NCI-H1105 treated with DMSO at 0.1 percent for 48 hours (cell line): Measurements from ENCODE around the gene FAAP20.

ENCODE experiments used
- DNase-seq: peaks from one replicate; lab custom pipeline; 2025; lab: John Stamatoyannopoulos, UW

FAAP20 gene

GRCh38 chr1:2210084-2210653, 15.6 kb upstream of the FAAP20 start:
- DNase-seq, result no peak

DNA sequence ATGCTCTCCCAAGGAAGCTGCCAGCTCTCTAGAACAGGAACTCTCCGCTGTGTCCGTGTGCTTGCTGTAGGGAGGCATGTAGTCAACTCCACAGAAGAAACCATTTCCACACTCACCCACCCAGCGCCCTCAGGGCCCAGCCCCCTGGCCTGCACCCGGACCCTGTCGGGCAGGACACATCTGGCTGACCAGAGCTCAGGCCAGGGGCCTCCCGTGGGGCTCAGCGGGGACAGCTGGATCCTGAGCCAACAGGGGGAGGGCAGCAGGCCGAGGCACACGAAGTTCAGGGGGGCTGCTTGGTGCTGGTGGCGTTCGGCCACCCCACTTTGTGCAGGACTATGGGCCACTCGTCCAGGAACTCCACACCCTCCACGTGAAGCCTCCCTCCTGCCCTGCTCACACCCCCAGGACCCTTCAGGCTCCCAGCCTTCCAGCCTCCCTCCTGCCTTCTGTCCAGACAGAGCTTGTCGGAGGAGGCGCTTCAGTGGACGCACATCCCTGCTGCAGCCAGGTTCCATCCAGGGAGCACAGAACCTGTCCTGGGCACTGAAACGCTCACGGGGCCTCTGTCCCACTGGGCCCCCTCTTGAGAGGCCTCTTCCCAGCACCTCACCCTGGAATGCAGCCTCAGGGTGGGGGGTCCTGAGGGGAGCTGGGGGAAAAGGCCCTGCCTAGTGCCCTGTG, 15.0 kb upstream of the FAAP20 start:
- no peak for DNase-seq

GRCh38 chr1:2208309-2209239, 14.0 kb upstream of the FAAP20 start:
- DNase-seq, result no peak

DNA sequence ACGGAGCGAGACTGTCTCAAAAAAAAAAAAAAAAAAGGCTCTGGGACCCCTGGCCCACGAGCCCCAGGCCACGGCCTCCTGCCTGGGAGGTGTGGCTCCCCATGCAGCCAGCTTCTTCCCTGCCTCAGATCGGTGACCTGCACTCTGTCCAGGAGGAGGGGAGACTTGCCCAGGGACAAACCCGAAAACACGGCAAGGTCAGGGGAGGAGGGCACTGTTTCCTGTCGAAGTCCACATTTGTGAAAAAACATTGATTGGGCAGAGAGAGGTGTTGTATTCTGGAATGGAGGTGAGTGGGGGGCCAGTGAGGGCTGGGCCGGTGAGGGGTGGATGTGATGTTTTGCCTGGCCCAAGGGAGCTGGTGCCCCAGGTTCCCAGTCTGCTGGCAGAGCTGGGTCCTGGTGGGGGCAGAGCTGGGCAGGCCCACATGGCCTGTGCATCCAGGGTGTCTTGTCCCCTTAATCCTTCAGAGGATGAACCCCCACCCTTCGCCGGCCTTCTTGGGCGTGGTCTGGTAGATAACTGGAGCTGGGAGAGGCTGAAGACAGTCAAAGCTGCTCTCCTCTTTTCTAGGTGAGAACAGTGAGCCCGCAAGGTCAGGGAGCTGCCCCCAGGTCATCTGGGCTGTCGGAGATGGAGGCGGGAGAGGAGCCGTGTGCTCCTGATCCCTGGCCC, 12.4 kb upstream of the FAAP20 start:
- no peak for DNase-seq

DNA sequence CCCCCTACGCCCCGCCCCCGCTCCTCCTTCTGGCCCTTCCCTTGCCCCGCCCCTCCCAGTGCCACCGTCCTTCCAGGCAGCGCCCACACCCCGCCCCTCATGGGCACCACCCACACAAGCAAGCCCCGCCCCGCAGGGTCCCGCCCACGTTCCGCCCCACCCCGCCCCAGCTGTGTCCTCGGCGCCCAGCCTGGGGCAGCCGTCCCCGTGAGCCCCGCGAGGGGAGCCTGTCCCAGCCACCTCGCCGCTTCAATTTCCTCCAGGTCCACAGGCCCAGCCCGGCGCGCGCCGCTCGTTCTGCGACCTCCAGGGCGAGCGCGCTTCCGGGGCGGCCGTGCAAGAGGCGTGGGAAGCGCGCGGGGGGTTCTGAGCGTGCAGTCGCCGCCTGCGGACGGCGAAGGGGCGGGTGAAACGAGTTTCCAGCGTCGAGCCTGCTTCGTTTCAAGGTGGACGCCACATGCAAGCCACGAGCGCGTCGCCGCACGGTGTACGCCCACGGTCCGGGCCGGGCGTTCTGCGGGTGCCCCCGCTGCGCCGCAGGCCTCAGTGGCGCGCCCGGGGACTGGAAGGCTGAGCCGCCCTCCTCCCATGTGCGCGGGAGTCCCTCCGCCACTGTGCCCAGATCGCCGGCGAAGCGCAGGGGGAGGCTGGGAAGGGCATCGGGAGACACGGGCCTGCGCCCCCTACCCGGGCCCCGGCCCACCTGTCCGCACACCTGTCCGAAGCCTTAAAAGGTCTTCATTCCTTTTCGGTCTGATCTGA, 10.8 kb upstream of the FAAP20 start:
- DNase-seq, result peak; percentile 30

- DNase-seq, result peak; percentile 22
Observed at GRCh38 chr1:2204415-2205190, 10.0 kb upstream of the FAAP20 start.

DNA sequence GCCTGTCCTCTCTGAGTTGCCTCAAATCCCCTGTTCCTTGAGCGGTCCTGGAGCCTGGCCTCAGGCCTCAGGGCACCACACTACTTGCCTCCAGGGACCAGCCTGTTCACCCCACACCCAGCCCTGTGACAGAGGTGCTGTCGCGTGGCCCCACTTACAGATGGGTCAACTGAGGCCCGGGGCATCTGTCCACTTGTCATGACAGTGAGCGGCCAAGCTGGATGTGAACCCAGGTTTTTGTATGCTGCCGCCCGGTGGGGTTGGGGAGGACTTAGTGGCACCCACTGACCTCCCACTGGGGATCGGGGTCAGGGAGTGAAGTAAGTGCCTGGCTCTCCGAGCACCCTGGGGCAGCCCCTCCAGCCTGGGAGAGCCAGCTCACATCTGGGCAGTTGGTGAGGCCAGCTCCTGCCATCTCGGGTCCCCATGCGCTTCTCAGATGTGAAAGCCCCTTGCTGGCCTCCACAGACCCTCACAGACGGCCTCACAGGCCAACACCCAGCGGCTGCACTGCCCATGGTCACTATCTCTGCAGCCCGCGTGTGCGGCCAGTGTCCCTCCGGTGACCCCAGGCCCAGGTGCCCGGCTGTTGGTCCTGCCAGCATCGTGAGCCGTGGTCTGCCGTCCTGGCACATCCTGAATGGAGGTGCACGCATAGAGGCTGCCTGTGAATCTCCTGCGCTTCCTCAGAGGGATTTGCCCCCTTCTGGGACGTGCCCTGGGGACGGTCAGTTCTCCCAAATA, 9.3 kb upstream of the FAAP20 start:
- no peak for DNase-seq

GRCh38 chr1:2202843-2203601, 8.4 kb upstream of the FAAP20 start:
- no peak for DNase-seq

- DNase-seq, result no peak
Observed at GRCh38 chr1:2202008-2202575, 7.5 kb upstream of the FAAP20 start.

DNA sequence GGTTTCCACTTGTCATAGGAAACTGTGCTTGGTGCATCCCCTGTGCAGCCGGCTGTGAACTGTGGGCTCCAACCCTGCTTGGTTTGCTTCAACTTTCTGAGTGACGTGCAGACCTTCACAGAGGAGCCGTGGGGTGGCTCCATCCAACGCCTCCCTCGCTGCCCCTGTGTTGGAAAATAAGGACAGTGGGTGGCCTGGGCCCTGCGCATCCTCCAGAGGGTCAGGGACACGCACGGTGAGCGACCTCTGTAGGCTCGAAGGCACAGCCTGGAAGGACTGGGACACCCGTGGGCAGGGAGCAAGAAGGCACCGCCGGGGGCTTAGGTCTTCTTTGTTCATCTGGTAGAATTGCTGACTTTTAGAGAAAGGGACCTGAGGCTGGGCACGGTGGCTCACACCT, 6.5 kb upstream of the FAAP20 start:
- DNase-seq, result no peak

GRCh38 chr1:2200308-2200943, 5.9 kb upstream of the FAAP20 start:
- no peak for DNase-seq

- DNase-seq, result no peak
Observed at GRCh38 chr1:2199042-2199810, 4.7 kb upstream of the FAAP20 start.

- no peak for DNase-seq
Observed at GRCh38 chr1:2198571-2198970, 4.0 kb upstream of the FAAP20 start.

- DNase-seq, result no peak
Observed at GRCh38 chr1:2197707-2198165, 3.2 kb upstream of the FAAP20 start.

DNA sequence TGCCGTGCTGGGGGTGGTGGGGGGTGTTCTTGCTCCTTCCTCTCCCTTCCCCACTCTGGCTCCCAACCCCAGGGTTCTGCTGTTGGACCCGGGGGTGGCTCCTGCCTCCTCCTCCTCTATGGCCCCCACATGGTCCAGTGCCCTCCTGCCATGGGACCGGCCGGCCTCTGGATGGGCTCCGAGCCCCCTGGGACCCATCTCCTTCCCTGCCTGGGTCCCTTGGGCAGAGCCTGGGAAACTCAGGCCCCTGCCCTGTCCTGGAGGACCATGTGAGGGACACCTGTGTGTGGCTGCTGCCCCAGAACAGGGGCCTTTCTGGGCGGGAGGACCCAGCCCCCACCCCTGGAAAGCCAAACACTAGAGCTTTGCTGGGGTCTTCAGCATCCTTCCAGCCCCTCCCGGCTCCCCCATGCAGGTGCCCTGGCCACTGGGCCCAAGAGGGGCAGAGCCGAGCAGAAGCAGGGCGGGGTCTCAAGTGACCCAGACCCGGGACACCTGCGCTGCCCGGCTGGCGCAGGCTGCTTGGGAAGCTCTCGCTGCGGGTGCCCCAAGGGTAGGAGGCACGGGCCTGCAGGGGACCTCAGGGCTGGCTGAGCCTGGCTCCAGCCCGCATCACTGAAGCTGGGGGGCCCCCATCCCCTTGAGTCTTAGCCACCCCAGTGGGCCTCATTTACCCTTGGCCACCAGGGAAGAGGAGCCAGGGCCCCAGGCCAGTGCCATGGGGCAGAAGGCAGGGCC, 2.5 kb upstream of the FAAP20 start:
- no peak for DNase-seq

DNA sequence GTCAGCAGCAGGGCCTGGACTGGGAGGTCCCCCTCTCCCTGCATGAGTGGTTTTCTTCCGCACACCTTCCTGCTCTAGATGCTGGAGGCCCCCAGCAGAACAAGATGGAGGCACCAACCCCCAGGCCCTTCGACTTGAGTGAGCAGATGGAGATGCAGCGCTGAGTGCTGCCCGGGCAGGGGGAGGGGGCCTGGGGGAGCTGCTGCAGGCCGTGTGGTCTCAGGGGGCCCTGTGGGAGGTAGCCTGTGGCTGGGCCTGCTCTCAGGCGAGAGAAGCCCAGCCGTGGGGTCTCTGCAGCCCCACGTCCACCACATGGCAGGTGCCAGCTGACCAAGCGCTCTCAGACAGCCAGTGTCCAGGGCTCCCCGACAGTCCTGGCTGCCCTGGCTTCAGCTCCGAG, 1.2 kb upstream of the FAAP20 start:
- no peak for DNase-seq
